Stimulated activated CD4-positive, alpha-beta T cell treated with anti-CD3 and anti-CD28 coated beads, Interleukin-4, amount 100 ng/mL, for 48 hours (primary cell): ENCODE measurements around the gene TMEM200A.
"Not testable (repeated sequence)": the region's sequence is repeated elsewhere in the genome, so short reads cannot be mapped to it uniquely, and the experiment has no call there.

Experiments used
- DNase-seq, 2 donors: peaks; one replicate each; pipeline ENCODE4 v3.0.0-alpha.2; 2020; ENCODE audit warnings: low read depth in 2 of 2

TMEM200A gene

DNA sequence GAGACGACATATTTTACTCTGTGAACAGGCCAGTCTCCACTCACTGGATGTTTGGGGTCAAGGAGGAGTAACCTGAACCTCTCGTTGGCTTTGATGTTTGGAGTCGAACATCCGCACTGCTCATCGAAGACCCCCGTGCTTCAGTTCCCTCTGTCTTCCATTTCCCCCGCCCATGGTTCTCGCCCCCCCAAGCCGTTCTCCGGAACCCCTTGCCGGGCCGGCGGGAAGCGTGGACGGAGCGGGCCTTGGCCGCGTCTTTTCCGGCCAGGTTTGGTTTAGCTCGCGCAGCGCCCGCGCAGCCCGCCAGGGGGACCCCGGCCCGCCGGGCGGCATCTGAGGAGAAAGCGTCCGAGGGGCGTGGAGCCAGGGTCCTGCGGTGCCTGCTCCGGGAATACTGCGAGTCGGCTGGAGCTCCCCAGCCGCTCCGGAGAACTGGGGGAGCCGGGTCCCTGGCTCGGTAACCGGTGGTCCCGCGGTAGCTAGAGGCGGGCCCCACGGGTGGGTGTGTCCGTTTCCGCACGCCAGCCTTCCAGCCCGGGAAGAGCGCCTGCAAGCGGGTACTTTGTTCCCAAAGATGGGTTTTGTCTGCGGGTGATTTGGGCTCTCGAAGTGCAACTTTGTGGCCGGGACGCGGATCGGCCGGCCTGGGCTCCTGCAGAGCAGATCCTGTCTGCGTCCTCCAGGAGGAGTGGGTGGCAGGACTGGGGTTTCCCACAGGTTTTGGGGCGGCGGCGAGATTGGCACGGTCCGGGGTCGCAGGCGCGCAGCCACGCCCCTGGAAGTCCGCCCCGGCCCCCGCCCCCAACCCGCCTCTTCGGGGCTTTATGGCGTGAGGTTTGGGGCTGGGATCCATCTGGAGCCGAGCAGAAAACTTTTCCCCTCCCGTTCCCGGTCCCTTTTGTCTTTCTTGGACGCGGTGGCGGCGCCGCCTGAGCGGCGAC lies at the start of gene TMEM200A:
Gene TMEM200A (plus strand): TSS at position 852 of the 941 bp plus-strand sequence. CDS start 74,406 bp downstream, outside the sequence.
- DNase-seq = peak; percentile 41 to 42

DNA sequence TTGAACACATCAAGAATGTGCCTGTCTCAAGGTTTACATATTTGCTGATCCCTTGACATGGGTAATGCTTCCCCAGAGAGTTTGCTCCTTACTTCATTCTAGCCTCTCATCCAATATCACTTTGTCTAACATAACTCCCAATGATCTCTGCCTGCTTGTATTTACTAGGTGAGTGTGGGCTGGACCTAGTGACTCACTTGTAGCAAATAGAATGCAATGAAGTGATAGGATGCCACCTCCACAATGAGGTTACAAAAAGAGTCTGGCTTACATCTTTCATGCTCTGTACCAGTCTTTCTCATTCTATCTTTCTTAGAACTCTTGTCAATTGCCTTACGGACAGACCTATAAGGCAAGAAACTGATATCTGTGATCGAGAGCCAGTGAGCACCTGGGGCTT lies 44.9 kb upstream of the TMEM200A start:
- no peak for DNase-seq

DNA sequence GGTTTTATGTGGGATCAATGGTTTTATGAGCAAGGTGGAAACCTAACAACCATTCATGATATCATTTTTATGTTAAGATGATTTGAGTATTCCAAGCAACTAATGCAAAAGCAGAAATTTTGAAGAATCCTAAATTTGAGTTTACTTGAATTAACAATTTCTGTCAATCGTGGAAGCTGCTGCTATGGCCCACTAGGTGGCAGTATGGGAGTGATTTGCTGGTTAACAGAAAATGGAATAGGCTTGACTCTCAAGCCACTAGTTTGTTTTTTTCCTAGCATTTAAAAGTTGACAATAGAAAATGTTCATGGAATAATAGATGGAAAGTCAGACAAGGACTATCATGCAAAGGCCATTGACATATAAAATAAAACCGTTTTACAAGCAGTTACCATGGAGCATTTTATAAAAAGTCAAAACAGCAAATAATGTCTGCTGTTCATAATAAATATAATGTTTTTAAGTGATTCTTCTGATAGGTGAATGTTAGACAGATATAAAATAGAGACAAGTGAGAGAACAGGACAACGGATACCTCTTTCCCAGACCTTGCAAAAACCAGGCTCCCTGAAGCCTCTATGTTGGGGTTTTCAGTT lies 43.0 kb upstream of the TMEM200A start:
- peak; percentile 14 to 23 for DNase-seq

DNA sequence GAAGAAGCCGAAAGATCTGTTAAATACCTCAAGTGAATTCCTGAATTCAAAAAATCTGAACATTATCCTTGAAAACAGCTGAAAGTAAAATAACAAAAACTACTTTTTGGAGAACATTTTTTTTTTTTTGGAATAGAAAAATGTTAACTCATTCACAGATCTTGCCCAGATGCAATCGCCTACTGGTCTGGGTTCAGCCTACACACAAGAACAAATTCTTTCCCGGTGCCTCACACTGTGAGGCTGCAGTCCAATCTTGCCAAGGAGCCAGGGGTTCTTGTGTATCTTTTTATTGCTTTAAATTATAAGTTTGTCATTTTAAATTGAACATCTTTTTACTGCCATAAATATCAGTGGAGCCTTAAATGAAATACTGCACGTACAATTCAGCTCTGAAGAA lies 41.2 kb upstream of the TMEM200A start:
- DNase-seq = no peak

GRCh38 chr6:130326496-130326895 lies 39.3 kb upstream of the TMEM200A start:
- no peak for DNase-seq

GRCh38 chr6:130337534-130337933 lies 28.3 kb upstream of the TMEM200A start:
- no peak for DNase-seq

- not testable (repeated sequence) for DNase-seq
These were observed 19.5 kb upstream of the TMEM200A start for GRCh38 chr6:130346324-130346723.

- no peak for DNase-seq
These were observed 11.5 kb upstream of the TMEM200A start for GRCh38 chr6:130354322-130354721.

DNA sequence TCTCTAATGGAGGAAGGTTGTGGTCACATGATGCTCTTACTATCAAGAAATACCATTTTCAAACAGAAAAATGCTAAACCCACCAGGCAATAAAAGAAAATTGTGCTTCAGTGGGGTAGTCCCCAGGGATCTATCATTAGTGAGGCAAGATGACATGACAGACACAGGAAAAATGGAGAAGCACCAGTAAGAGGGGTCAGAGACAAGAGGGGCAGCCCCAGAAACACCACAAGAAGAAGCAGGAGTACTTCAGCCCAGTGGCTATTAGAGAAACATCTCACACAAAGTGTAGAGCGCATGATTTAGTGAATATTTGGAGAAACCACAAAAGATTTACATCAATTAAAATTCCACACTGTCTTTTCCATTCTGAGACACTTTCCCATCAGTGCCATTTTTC lies 10.2 kb upstream of the TMEM200A start:
- no peak for DNase-seq

DNA sequence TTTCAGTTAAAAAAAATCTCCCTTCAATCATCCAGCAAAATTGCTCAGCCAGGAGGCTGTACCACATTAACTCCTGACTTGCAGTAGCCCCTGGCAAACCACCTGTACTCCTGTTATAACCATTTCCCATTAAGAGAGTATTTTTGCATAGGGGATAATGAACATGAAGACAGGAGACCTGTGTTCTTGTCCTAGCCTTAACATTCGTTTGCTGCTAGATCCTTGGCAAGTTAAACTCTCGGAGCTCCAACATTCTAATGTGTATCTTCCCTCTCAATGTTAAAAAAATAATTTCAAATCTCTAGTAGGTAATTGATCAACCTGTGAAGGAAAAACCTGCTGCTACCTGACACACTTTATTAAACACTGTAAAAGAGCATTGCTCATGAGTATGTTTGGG lies 8.4 kb upstream of the TMEM200A start:
- no peak for DNase-seq

- no peak for DNase-seq
These were observed 6.1 kb upstream of the TMEM200A start for GRCh38 chr6:130359736-130360135.

DNA sequence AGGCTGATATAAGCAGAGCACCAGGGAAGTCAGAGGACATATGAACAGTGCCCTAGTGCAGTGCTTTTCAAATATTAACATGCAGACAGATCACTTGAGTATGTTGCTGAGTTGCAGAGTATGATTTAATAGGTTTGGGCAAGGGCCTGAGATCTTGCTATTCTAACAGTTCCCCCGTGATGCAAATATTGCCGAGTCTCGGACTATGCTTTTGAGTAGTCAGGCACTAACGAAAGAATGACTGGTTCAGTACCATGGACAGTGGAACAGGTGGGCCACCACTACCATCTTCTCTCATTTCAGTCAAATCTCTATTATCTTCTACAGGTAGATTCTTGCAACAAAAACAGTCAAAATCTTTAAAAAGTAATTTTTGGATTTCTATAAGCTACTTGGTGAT lies 3.7 kb upstream of the TMEM200A start:
- DNase-seq = no peak

GRCh38 chr6:130364224-130364780 lies 1.5 kb upstream of the TMEM200A start:
- DNase-seq = no peak

DNA sequence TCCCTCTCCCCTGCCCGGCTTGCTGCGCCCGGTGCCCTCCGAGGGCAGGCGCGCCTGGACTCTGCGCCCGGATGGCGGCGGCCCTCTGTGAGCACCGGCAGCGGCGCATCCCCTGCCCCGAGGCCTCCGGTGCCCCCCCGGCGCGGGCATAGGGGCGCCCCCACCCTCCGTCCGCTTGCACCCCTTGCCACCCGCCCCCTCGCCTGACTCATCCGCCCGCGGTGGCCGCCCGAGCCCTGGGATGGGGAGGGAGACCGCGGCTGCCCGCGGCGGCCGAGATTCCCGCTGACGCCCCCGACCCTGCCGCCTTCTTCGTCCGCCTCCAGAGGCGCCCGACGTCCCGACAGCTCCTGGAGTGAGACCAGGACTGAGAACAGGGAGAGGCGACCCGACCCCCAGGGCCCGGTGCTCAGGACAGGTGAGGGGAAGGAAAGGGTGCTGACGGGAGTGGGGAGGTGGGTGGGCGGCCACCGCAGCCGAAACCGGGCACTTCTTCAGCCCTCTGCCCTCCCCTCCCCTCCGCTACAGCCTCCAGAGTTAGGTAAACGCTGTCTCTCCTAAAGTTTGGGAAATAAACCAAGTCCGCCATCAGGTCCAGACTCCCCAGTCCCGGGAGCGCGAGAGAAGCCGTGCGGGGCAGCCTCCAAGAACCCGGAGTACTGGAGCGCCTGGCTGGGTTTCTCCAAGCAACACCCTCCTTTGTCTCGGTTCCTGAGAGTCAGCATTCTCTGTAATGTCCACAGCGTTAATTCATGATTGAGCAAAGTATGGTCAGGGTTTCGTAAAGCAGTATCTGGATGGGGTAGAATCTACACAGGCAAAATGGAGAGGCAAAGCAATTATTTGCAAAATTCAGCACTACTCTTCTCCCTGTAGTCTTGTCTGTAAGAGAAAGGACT lies 539 bp downstream of the TMEM200A start:
- peak; percentile 5 to 28 for DNase-seq

GRCh38 chr6:130367767-130368166 lies 1.9 kb downstream of the TMEM200A start:
- no peak for DNase-seq

- DNase-seq = no peak
These were observed 2.8 kb downstream of the TMEM200A start for GRCh38 chr6:130368576-130368975.

DNA sequence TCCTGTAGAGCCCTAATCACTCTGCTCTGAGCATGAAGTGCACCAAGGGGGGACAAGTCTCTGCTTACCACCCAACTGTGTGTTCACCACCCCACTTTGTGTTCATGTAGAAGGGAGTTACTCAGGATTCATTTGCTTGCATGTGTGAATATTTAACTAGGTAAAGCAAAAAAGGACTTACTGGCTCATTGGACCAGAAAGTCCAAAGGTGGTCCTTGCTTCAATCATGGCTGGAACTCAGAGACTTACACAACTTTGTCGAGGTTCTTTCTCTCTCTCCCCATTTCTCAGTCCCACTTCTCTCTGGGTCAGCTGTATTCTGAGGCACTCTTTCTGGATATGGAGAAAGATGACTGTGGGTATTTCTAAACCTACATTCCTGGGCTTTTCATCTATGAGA lies 4.0 kb downstream of the TMEM200A start:
- no peak for DNase-seq

- DNase-seq = no peak
These were observed 6.2 kb downstream of the TMEM200A start for GRCh38 chr6:130371921-130372420.

DNA sequence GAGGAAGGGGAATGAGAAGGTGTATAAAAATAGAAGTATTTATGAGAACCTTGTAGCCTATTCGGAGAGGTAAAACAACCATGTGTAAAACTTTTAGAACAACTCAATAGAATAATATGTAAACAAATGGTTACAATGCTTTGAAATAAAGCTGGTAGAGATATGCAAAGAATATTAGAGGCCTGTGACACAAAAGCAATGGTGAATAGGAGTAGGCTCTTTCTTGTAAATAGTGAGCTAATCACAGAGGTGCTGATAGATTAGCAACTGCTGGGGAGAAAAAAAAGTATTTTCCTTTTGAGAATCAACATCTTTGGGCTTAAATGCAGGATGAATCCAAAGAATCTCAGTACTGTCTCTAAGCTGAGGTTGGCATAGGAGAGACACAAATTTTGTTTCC lies 7.0 kb downstream of the TMEM200A start:
- DNase-seq = no peak

- DNase-seq = no peak
These were observed 8.2 kb downstream of the TMEM200A start for GRCh38 chr6:130373992-130374391.

DNA sequence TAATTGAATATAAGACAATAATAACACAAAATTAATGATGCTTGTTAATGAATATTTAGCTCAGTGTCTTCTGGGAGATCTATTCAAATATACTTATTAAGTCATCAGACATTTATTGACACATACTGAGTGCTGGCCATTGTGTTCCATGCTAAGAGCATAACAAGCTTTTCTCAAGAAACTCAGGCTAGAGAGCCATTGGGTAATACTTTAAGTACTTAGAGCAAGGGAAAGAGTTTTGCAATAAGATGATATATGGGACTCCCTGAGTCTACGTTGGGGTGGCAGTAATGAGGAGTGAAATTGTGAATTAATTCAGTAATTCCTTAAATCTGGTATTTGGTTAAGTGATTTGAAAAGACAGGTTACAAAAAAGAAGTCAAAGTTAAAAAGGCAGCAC lies 11.1 kb downstream of the TMEM200A start:
- DNase-seq = no peak

- DNase-seq = no peak
These were observed 11.6 kb downstream of the TMEM200A start for GRCh38 chr6:130377371-130377770.
